Karpas-422 (cell line): Measurements from ENCODE around the gene SNX17. TPM values are rescaled to one million over a fixed set of nuclear protein-coding genes. Genes with fewer than 3 reads are reported as not detected.

Experiments
- DNase-seq: peaks from one replicate; pipeline ENCODE4 v3.0.0-alpha.2; 2015
- H2AFZ ChIP-seq: fragments of 200-600 bp; sonication (generic); 2 replicates; pipeline ENCODE4 v1.6.1; 2014; ENCODE audit warnings: antibody characterized with exemption, low read length, mixed read lengths
- H3K27ac ChIP-seq: fragments of 200-600 bp; sonication (generic); 2 replicates; pipeline ENCODE4 v1.5.1; 2014; ENCODE audit warnings: mild to moderate bottlenecking, low read length, moderate library complexity
- H3K27me3 ChIP-seq: fragments of 200-600 bp; sonication (generic); 2 replicates; pipeline ENCODE4 v1.6.1; 2014; ENCODE audit warnings: low read length, mixed read lengths
- H3K36me3 ChIP-seq: fragments of 200-600 bp; sonication (generic); 2 replicates; pipeline ENCODE4 v1.6.1; 2014; ENCODE audit warnings: low read length, mixed read lengths; ENCODE audit not compliant: insufficient read depth
- H3K4me1 ChIP-seq: fragments of 200-600 bp; sonication (generic); 2 replicates; pipeline ENCODE4 v1.6.1; 2014; ENCODE audit warnings: mild to moderate bottlenecking, low read length, mixed read lengths
- H3K4me2 ChIP-seq: fragments of 200-600 bp; sonication (generic); 2 replicates; pipeline ENCODE4 v1.6.1; 2014; ENCODE audit warnings: low read length, low read depth, mild to moderate bottlenecking; ENCODE audit not compliant: poor library complexity, severe bottlenecking
- H3K4me3 ChIP-seq: fragments of 200-600 bp; sonication (generic); 2 replicates; pipeline ENCODE4 v1.5.1; 2014; ENCODE audit warnings: mild to moderate bottlenecking, antibody characterized with exemption, low read length, mixed read lengths
- H3K79me2 ChIP-seq: fragments of 200-600 bp; sonication (generic); 2 replicates; pipeline ENCODE4 v1.6.1; 2014; ENCODE audit warnings: mild to moderate bottlenecking, low read length, mixed read lengths
- H3K9ac ChIP-seq: fragments of 200-600 bp; sonication (generic); 2 replicates; pipeline ENCODE4 v1.6.0; 2014; ENCODE audit warnings: low read length
- H3K9me2 ChIP-seq: fragments of 200-600 bp; sonication (generic), shearing (Covaris generic); replicated peaks from 2 replicates; pipeline ENCODE4 v1.6.0; 2014; ENCODE audit warnings: mild to moderate bottlenecking, low read length, moderate library complexity; ENCODE audit not compliant: insufficient read depth
- H3K9me3 ChIP-seq: fragments of 300-700, 200-600 bp; sonication (generic); 2 replicates; pipeline ENCODE4 v1.6.1; 2014; ENCODE audit warnings: low read length, mixed read lengths
- H4K20me1 ChIP-seq: fragments of 200-600 bp; sonication (generic); 2 replicates; pipeline ENCODE4 v1.6.1; 2014; ENCODE audit warnings: mild to moderate bottlenecking, antibody characterized with exemption, low read length, low read depth; ENCODE audit not compliant: insufficient read depth
- total RNA-seq: library from RNA; depleted of rRNA; stranded (reverse); fragments of >200 nt; shearing (Covaris generic); gene quantifications from 2 replicates; pipeline ENCODE4 v1.2.3, GENCODE V29; 2014; ENCODE audit warnings: low replicate concordance

Gene SNX17
- total RNA-seq, 1 experiment from 2014 or later: 77.4 TPM

GRCh38 chr2:27375513-27376099, 5.2 kb downstream of the SNX17 start:
- H3K4me2 ChIP-seq: no peak overlapping the region
- H3K36me3 ChIP-seq: peaks cover 26% of the 10 kb centered on the region
- no peak for DNase-seq
- peaks cover 32% of the 10 kb centered on the region for H3K4me1 ChIP-seq
- H4K20me1 ChIP-seq: no peaks in the 10 kb centered on the region
- H3K4me3 ChIP-seq: no peak overlapping the region
- H3K27me3 ChIP-seq: no peaks in the 10 kb centered on the region
- H3K79me2 ChIP-seq: peaks cover 30% of the 10 kb centered on the region
- no peak overlapping the region for H2AFZ ChIP-seq
- no peak overlapping the region for H3K9ac ChIP-seq
- H3K9me2 ChIP-seq: no peaks in the 10 kb centered on the region
- H3K27ac ChIP-seq: no peak overlapping the region
- H3K9me3 ChIP-seq: no peaks in the 10 kb centered on the region

GRCh38 chr2:27376151-27376865, 5.9 kb downstream of the SNX17 start:
- Histone ChIP-seq H4K20me1 (no peaks in the 10 kb centered on the region), H2AFZ (no peak overlapping the region), H3K9me2 (no peaks in the 10 kb centered on the region), H3K36me3 (peaks cover 26% of the 10 kb centered on the region), H3K4me1 (peaks cover 36% of the 10 kb centered on the region), H3K4me2 (no peak overlapping the region), H3K27me3 (no peaks in the 10 kb centered on the region), H3K27ac (no peak overlapping the region), H3K79me2 (peaks cover 23% of the 10 kb centered on the region), H3K9me3 (no peaks in the 10 kb centered on the region), H3K9ac (no peak overlapping the region), H3K4me3 (no peak overlapping the region)
- DNase-seq: no peak

DNA sequence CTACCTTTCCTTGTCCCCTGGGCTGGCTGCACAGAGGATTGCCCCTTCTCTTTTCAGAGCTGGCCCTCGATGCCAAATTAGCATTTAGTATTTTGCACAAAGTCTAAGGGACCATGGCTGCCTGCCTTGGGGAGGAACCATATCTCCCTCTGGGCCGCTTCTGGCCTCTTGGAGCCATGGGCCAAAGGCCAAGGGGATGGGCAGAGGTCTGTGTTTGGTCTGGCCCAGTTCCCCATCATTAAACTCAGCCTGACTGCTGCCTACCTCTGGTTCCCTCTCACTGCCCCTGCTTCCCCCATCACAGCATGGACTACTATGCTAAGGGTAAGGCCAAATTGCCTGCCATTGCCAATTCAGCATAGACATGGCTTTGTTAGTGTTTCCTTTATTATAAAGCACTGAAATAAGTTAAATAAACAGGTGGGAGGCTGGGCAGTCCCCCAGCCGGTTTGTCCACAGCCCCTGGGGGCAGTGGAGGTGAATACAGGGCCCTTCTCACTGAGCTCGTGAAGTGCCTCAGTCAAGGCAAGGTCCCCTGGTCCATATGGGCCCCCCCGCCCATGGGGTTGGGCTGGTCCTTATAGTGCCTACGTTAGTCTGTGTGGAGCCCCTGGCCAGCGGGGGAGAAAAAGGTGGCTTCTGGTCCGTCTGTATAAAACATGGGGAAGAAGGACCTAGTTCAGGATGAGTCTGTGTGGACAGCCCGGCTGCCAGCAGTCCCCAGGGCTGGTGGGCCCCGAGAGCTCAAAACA, 6.6 kb downstream of the SNX17 start:
- Histone ChIP-seq H4K20me1 (no peaks in the 10 kb centered on the region), H3K4me2 (no peak overlapping the region), H3K27ac (no peak overlapping the region), H2AFZ (no peak overlapping the region), H3K79me2 (peaks cover 15% of the 10 kb centered on the region), H3K27me3 (no peaks in the 10 kb centered on the region), H3K9me2 (no peaks in the 10 kb centered on the region), H3K9ac (no peak overlapping the region), H3K9me3 (no peaks in the 10 kb centered on the region), H3K4me1 (peaks cover 29% of the 10 kb centered on the region), H3K4me3 (no peak overlapping the region), H3K36me3 (peaks cover 26% of the 10 kb centered on the region)
- no peak for DNase-seq

- Histone ChIP-seq H3K79me2 (peaks cover 9% of the 10 kb centered on the region), H3K27me3 (no peaks in the 10 kb centered on the region), H3K4me3 (no peak overlapping the region), H4K20me1 (no peaks in the 10 kb centered on the region), H3K9me2 (no peaks in the 10 kb centered on the region), H3K36me3 (peaks cover 28% of the 10 kb centered on the region), H3K27ac (no peak overlapping the region), H3K9ac (no peak overlapping the region), H3K9me3 (no peaks in the 10 kb centered on the region), H3K4me2 (no peak overlapping the region), H2AFZ (no peak overlapping the region), H3K4me1 (peaks cover 23% of the 10 kb centered on the region)
- no peak for DNase-seq
Measured at GRCh38 chr2:27377618-27378095, 7.2 kb downstream of the SNX17 start.

- Histone ChIP-seq H3K9ac (no peak overlapping the region), H2AFZ (no peak overlapping the region), H3K4me3 (no peak overlapping the region), H3K27ac (no peak overlapping the region), H4K20me1 (no peaks in the 10 kb centered on the region), H3K4me1 (peaks cover 20% of the 10 kb centered on the region), H3K79me2 (peaks cover 4% of the 10 kb centered on the region; the same call in 1 of the 2 replicates), H3K4me2 (no peak overlapping the region), H3K27me3 (no peaks in the 10 kb centered on the region), H3K36me3 (peaks cover 24% of the 10 kb centered on the region), H3K9me2 (no peaks in the 10 kb centered on the region), H3K9me3 (no peaks in the 10 kb centered on the region)
- DNase-seq: no peak
Measured at GRCh38 chr2:27378096-27378808, 7.8 kb downstream of the SNX17 start.

- H3K4me2 ChIP-seq: peak overlapping the region; percentile 66
- H3K36me3 ChIP-seq: peaks cover 26% of the 10 kb centered on the region
- peaks cover 20% of the 10 kb centered on the region for H3K4me1 ChIP-seq
- no peak overlapping the region for H3K27ac ChIP-seq
- H3K9ac ChIP-seq: peak overlapping the region; percentile 80; the same call in 1 of the 2 replicates
- no peak for DNase-seq
- H3K9me3 ChIP-seq: no peaks in the 10 kb centered on the region
- H3K79me2 ChIP-seq: peaks cover under 1% of the 10 kb centered on the region; the same call in 1 of the 2 replicates
- no peaks in the 10 kb centered on the region for H3K27me3 ChIP-seq
- H3K9me2 ChIP-seq: no peaks in the 10 kb centered on the region
- H3K4me3 ChIP-seq: no peak overlapping the region
- no peaks in the 10 kb centered on the region for H4K20me1 ChIP-seq
- H2AFZ ChIP-seq: no peak overlapping the region
Measured at GRCh38 chr2:27378809-27379290, 8.4 kb downstream of the SNX17 start.

GRCh38 chr2:27379383-27379835, 9.0 kb downstream of the SNX17 start:
- H3K36me3 ChIP-seq: peaks cover 22% of the 10 kb centered on the region; the same call in 1 of the 2 replicates
- H3K9me3 ChIP-seq: no peaks in the 10 kb centered on the region
- H3K27me3 ChIP-seq: no peaks in the 10 kb centered on the region
- peak overlapping the region; percentile 66 for H3K4me2 ChIP-seq
- no peaks in the 10 kb centered on the region for H4K20me1 ChIP-seq
- no peak overlapping the region for H2AFZ ChIP-seq
- no peaks in the 10 kb centered on the region for H3K79me2 ChIP-seq
- H3K4me1 ChIP-seq: peaks cover 20% of the 10 kb centered on the region
- peak overlapping the region; percentile 75; the same call in 1 of the 2 replicates for H3K4me3 ChIP-seq
- no peak for DNase-seq
- peak overlapping the region; percentile 80 for H3K9ac ChIP-seq
- H3K9me2 ChIP-seq: no peaks in the 10 kb centered on the region
- H3K27ac ChIP-seq: peak overlapping the region; percentile 26
